GM03348 (cell line): ENCODE measurements around the gene WDR6.

Experiments
- DNase-seq: peaks from one replicate; pipeline ENCODE4 v3.0.0; 2012; ENCODE audit warnings: low spot score

The WDR6 gene

GRCh38 chr3:49028673-49029562 lies 21.7 kb downstream of the WDR6 start, which contains the start of gene IMPDH2:
Gene IMPDH2, minus strand, starts transcription at chr3:49029398. Its CDS starts 48 bp downstream, at chr3:49029350.
- peak; percentile 96 for DNase-seq

GRCh38 chr3:49029563-49029884 lies 22.3 kb downstream of the WDR6 start:
- no peak for DNase-seq

GRCh38 chr3:49030321-49030720 lies 23.1 kb downstream of the WDR6 start:
- DNase-seq, result no peak

GRCh38 chr3:49032646-49033304 lies 25.6 kb downstream of the WDR6 start:
- no peak for DNase-seq

- DNase-seq, result no peak
Measured at GRCh38 chr3:49034650-49035049, 27.5 kb downstream of the WDR6 start.

- DNase-seq, result no peak
Measured at GRCh38 chr3:49035281-49035680, 28.1 kb downstream of the WDR6 start.

- no peak for DNase-seq
Measured at GRCh38 chr3:49053543-49053942, 46.4 kb downstream of the WDR6 start.

- no peak for DNase-seq
Measured at GRCh38 chr3:49054344-49054862, 47.2 kb downstream of the WDR6 start.

- no peak for DNase-seq
Measured at GRCh38 chr3:49057268-49057667, 50.1 kb downstream of the WDR6 start.

- DNase-seq, result no peak
Measured at GRCh38 chr3:49058011-49058410, 50.8 kb downstream of the WDR6 start.
